ACC112 (cell line): ENCODE data around the gene TEX54.

Source experiments
- H2AFZ ChIP-seq: fragments of 200-600 bp; sonication (generic); one replicate; pipeline ENCODE4 v1.6.0; 2017; ENCODE audit warnings: antibody characterized with exemption, low read length; ENCODE audit not compliant: unreplicated experiment
- H3K27ac ChIP-seq: fragments of 200-600 bp; sonication (generic); 2 replicates; pipeline ENCODE4 v1.5.1; 2014; ENCODE audit warnings: low read depth, mild to moderate bottlenecking, antibody characterized with exemption, low read length, moderate library complexity
- H3K27me3 ChIP-seq: fragments of 200-600 bp; sonication (generic); 2 replicates; pipeline ENCODE4 v1.6.1; 2014; ENCODE audit warnings: mild to moderate bottlenecking, antibody characterized with exemption, low read length, moderate library complexity, mixed read lengths; ENCODE audit not compliant: insufficient read depth
- H3K36me3 ChIP-seq: fragments of 200-600 bp; sonication (generic); 2 replicates; pipeline ENCODE4 v1.6.1; 2016; ENCODE audit warnings: mild to moderate bottlenecking, antibody characterized with exemption, low read length, moderate library complexity, mixed read lengths; ENCODE audit not compliant: insufficient read depth
- H3K4me1 ChIP-seq: fragments of 200-600 bp; sonication (generic); one replicate; pipeline ENCODE4 v1.6.1; 2016; ENCODE audit warnings: low read length, mixed read lengths; ENCODE audit not compliant: insufficient read depth, unreplicated experiment, control insufficient read depth
- H3K4me3 ChIP-seq: fragments of 200-600 bp; sonication (generic); 2 replicates; pipeline ENCODE4 v1.5.1; 2014; ENCODE audit warnings: mild to moderate bottlenecking, low read depth, low read length
- H3K79me2 ChIP-seq: fragments of 200-600 bp; sonication (generic); one replicate; pipeline ENCODE4 v1.6.0; 2016; ENCODE audit warnings: low read length; ENCODE audit not compliant: control insufficient read depth, unreplicated experiment, insufficient read depth

TEX54 gene

DNA sequence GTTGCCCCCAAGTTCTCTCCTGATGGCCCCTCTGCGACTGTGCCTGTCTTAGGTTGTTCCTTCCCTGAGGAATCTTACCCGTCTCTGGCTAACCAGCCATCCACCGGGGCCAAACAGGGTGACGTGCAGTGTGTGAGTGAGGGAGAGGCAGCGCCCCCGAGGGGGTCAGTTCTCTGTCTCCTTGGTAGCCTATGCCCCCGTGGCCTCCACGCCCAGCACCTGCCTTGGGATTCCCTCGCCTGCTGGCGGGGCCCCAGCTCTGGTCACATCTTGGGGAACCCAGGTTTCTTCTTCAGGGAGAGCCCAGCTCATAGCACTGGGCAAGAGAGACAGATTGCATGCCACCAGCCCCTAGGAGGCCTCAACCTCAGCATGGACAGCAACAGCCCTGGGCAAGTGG is 33.2 kb downstream of the TEX54 start:
- H3K36me3 ChIP-seq, result peaks cover 27% of the 10 kb centered on the region
- no peak overlapping the region for H2AFZ ChIP-seq
- H3K4me1 ChIP-seq, result peaks cover 9% of the 10 kb centered on the region
- H3K79me2 ChIP-seq, result peaks cover 24% of the 10 kb centered on the region
- no peak overlapping the region for H3K4me3 ChIP-seq
- H3K27ac ChIP-seq, result no peak overlapping the region
- no peaks in the 10 kb centered on the region for H3K27me3 ChIP-seq

DNA sequence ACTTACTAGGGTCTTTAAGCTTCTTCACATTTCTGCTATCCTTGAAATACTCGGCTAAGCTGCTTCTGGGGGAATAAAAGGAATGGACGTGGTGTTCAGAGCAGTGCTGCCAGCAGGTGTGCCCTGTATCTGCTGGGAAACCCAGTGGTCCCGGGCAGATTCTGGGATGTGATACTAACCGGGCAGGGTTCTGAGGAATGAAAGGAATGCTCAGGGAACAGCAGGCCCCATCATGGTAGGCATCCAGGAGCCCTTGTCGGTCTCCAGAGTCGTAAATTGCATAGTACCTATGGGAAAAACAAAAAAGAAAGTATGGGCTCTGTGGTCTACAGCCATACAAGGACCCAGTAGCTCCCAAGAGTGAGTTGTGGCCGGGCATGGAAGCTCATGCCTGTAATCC is 36.4 kb downstream of the TEX54 start:
- Histone ChIP-seq H3K79me2 (no peaks in the 10 kb centered on the region), H3K27me3 (no peaks in the 10 kb centered on the region), H3K4me1 (peaks cover 7% of the 10 kb centered on the region), H2AFZ (no peak overlapping the region), H3K27ac (no peak overlapping the region), H3K4me3 (no peak overlapping the region), H3K36me3 (peaks cover 13% of the 10 kb centered on the region)

DNA sequence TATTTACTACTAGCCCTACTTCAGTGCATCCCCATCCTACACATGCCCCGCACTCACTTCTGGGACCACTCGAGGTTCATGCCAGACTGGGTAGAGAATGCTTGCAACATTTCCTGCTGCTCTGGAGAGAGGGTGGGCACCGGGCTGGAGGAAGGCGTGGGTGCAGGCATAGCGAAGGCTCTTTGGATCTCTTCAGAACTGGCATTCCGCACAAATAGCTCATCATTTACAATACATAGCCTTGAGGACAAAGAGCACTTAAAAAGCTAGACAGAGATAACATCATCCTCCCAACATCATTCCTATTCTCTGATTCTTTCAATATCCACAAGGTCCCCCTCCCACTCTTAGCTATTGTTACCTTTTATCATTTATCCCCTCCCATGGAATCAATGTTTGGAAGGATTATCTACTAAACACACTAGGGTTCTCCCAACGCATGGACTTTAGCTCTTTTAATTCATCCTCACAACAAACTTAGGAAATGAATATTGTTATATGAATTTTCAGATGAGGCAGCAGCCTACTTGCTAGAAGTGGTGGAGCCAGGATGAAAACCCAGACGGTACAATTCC is 38.4 kb downstream of the TEX54 start:
- Histone ChIP-seq H3K4me1 (peaks cover 18% of the 10 kb centered on the region), H3K27ac (peak overlapping the region; percentile 33; the same call in 1 of the 2 replicates), H3K4me3 (no peak overlapping the region), H3K36me3 (peaks cover 6% of the 10 kb centered on the region), H2AFZ (no peak overlapping the region), H3K79me2 (peaks cover 18% of the 10 kb centered on the region), H3K27me3 (no peaks in the 10 kb centered on the region)

DNA sequence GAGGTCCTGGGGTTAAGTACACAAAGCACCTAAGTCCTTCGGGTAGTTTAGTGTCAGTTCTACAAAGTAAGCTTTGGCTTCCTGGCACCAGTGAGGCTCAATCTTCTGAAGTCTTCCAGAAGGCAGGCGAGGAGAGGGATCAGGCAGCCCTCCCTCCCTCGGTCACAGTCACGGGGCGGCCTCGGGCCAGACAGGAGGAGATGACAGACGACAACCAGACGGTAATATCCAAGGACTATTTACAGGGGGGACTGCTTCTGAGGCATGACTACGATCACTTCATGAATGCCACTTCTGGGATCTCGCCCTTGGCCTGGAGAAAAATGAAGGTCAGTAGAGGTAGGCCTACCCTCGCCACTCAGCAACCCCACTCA is 40.5 kb downstream of the TEX54 start:
- peaks cover 20% of the 10 kb centered on the region for H3K4me1 ChIP-seq
- peaks cover 6% of the 10 kb centered on the region for H3K36me3 ChIP-seq
- H3K27ac ChIP-seq, result peak overlapping the region; percentile 45
- peak overlapping the region; percentile 51 for H2AFZ ChIP-seq
- H3K27me3 ChIP-seq, result no peaks in the 10 kb centered on the region
- peak overlapping the region; percentile 86 for H3K4me3 ChIP-seq
- H3K79me2 ChIP-seq, result peaks cover 33% of the 10 kb centered on the region

DNA sequence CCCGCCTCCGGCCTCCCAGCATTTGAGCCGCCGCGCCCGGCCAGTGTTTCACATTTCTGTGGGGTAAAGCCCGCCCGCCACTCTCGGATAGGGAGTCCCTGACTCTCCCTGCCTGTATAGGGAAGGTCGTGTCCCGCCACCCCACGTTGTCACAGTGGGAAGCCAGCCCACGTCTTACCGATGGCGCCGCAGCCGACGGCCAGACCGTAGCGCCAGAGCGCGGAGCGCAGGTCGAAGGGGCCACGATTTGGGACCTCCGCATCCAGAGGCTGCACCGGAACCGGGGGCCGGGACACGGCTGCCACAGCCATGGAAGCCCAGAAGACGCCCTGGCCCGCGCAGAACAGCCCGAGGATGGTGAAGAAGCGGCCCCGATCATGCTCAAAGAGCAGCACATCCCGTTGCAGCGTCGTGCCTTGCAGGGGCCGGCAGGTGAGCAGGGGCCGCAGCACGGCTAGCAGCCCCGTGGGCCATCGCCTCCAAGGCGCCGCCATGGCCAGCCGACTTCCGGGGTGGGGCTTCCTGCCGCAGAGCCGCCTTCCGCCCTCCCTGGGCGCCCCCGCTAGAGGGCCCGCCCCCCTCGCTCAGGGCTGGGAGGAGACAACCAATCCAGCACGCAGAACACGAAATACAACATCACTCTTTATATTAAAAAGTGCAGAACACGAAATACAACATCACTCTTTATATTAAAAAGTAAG is 41.0 kb downstream of the TEX54 start, which contains the start of gene TMEM223:
Gene TMEM223 (minus strand): TSS at position 506 of the 701 bp plus-strand sequence. CDS start 12 bp downstream, at position 494.
- Histone ChIP-seq H3K4me3 (peak within 1 kb of the TSS; percentile 86), H2AFZ (peak within 1 kb of the TSS; percentile 51), H3K27ac (peak within 1 kb of the TSS; percentile 45), H3K4me1 (peaks cover 20% of the 10 kb centered on the region), H3K27me3 (no peaks in the 10 kb centered on the region), H3K36me3 (peaks cover 6% of the 10 kb centered on the region), H3K79me2 (peaks cover 33% of the 10 kb centered on the region)

DNA sequence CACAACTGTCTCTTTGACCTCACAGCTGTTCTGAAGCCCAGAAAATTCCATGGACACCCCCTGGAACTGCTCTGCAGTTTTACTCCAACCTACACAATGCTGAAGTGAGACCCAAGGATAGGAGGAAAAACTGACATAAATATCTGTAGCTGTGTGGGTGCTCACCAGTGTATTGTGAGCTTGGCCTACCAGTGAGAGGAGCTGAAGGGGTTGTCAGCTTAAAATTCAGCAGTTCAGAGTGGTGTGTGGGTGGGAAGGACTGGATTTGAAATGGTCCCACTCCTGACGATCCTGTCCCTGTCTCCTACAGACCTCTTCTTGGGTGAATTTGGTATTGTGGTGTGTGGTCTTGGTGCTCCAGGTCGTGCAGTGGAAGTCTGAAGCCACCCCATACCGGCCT is 43.1 kb downstream of the TEX54 start:
- H3K4me3 ChIP-seq, result no peak overlapping the region; the same call in 1 of the 2 replicates
- H3K79me2 ChIP-seq, result peaks cover 37% of the 10 kb centered on the region
- H3K36me3 ChIP-seq, result peaks cover 6% of the 10 kb centered on the region
- H3K4me1 ChIP-seq, result peaks cover 28% of the 10 kb centered on the region
- H3K27me3 ChIP-seq, result no peaks in the 10 kb centered on the region
- H3K27ac ChIP-seq, result no peak overlapping the region
- H2AFZ ChIP-seq, result no peak overlapping the region

DNA sequence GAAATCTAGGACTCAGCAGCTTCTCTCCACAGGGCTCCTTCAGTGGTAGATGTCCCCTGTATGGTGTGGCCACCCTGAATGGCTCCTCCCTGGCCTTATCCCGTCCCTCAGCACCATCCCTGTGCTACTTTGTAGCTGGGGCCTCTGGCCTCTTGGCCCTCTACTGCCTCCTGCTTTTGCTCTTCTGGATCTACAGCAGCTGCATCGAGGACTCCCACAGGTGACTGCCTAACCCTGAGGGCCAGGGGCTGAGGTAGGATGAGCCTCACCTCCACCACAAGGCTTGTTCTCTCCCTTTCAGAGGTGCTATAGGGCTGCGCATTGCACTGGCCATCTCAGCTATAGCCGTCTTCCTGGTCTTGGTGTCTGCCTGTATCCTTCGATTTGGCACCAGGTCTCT is 43.6 kb downstream of the TEX54 start:
- H3K27ac ChIP-seq, result no peak overlapping the region
- H3K4me1 ChIP-seq, result peaks cover 28% of the 10 kb centered on the region
- H3K36me3 ChIP-seq, result no peaks in the 10 kb centered on the region; the same call in 1 of the 2 replicates
- H3K4me3 ChIP-seq, result no peak overlapping the region; the same call in 1 of the 2 replicates
- no peaks in the 10 kb centered on the region for H3K27me3 ChIP-seq
- H2AFZ ChIP-seq, result no peak overlapping the region
- H3K79me2 ChIP-seq, result peaks cover 37% of the 10 kb centered on the region

DNA sequence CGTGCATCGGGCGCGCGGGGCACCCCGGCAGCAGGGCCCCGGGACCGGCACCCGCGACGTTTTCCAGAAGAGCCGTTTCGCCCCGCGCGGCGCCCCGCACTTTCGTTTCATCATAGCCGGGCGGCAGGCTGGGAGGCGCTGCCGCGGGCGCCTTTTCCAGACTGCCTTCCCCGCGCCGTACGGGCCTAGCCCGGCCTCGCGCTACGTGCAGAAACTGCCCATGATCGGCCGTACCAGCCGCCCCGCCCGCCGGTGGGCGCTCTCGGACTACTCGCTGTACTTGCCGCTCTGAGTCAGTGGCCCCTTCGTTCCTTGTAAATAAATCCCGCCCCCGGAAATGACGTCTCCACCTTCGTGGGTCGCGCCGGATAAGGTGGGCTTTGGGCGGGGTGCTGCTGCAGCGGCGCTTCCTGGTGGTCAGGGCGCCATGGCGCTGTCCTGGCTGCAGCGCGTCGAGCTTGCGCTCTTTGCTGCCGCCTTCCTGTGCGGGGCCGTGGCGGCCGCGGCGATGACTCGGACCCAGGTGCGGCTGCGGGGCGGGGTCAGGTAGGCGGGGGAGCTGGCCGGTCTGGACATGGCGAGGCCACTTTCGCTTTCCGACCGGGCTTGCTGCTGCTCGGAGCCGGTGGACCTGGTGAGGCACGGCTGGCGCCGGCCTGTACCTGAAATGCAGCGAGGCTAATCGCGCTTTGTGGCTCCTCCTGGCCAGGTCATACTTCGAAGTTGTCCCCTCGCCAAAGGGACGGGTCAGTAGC is 45.5 kb downstream of the TEX54 start, which contains the start of gene TMEM179B:
Gene TMEM179B (plus strand): TSS at position 398 of the 755 bp plus-strand sequence. CDS start 30 bp downstream, at position 428.
- H3K36me3 ChIP-seq, result no peaks in the 10 kb centered on the region
- H3K27ac ChIP-seq, result peak within 1 kb of the TSS; percentile 74
- H3K4me1 ChIP-seq, result peaks cover 23% of the 10 kb centered on the region
- peak within 1 kb of the TSS; percentile 88 for H2AFZ ChIP-seq
- no peaks in the 10 kb centered on the region for H3K27me3 ChIP-seq
- peak within 1 kb of the TSS; percentile 87 for H3K4me3 ChIP-seq
- peaks cover 37% of the 10 kb centered on the region for H3K79me2 ChIP-seq

DNA sequence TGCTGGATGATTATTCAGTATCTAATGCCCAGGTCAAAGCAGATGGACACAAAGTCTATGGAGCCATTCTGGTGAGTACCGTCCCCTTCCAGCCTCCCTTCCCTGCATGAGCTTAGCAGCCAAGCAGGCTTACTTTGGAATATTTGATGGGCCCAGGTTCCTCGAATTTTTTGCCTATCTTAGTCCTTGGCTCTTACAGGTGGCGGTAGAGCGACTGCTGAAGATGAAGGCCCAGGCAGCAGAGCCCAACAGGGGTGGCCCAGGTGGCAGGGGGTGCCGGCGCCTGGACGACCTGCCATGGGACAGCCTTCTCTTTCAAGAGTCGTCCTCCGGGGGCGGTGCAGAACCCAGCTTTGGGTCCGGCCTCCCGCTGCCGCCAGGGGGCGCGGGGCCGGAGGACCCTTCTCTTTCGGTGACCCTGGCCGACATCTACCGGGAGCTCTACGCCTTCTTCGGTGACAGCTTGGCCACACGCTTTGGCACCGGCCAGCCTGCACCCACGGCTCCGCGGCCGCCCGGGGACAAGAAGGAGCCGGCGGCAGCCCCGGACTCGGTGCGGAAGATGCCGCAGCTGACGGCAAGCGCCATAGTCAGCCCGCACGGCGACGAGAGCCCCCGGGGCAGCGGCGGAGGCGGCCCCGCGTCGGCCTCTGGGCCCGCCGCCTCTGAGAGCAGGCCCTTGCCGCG is 46.2 kb downstream of the TEX54 start:
- peaks cover 37% of the 10 kb centered on the region for H3K79me2 ChIP-seq
- H3K36me3 ChIP-seq, result no peaks in the 10 kb centered on the region
- peak overlapping the region; percentile 88 for H2AFZ ChIP-seq
- H3K27ac ChIP-seq, result peak overlapping the region; percentile 74
- peaks cover 21% of the 10 kb centered on the region for H3K4me1 ChIP-seq
- H3K4me3 ChIP-seq, result peak overlapping the region; percentile 87
- no peaks in the 10 kb centered on the region for H3K27me3 ChIP-seq

DNA sequence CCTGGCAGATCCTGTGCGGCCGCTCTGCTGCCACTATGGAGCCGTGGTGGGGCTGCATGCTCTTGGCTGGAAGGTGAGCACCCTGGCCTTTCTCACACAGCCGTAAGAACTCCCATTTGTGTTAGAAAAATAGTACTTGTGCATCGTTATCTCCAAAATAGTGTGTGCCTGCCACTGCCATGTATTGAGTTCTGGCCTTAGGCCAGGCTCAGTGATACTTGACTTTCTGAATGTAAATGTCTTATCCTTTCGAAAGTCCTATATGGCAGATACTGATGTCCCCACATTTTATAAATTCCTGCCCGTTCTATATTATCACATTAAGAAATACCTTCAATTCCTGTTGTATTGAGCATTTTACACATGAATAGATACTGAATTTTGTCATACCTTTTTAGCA is 49.9 kb downstream of the TEX54 start:
- no peaks in the 10 kb centered on the region for H3K27me3 ChIP-seq
- no peak overlapping the region for H2AFZ ChIP-seq
- peaks cover 7% of the 10 kb centered on the region for H3K4me1 ChIP-seq
- H3K4me3 ChIP-seq, result no peak overlapping the region
- H3K27ac ChIP-seq, result no peak overlapping the region
- no peaks in the 10 kb centered on the region for H3K36me3 ChIP-seq
- H3K79me2 ChIP-seq, result peaks cover 7% of the 10 kb centered on the region
